MG63 (cell line): Measurements from ENCODE around the gene FOXC1. TPM values are rescaled to one million over a fixed set of nuclear protein-coding genes. Genes with fewer than 3 reads are reported as not detected.

ENCODE experiments used
- DNase-seq: peaks from one replicate; pipeline ENCODE4 v3.0.0-alpha.2; 2020
- H3K27me3 ChIP-seq: fragments of 250-450 bp; sonication (Bioruptor Pico); 2 replicates; pipeline ENCODE4 v1.5.1; 2020; ENCODE audit warnings: mild to moderate bottlenecking, moderate library complexity
- H3K36me3 ChIP-seq: fragments of 250-450 bp; sonication (Bioruptor Pico); 2 replicates; pipeline ENCODE4 v1.5.1; 2020; ENCODE audit warnings: mild to moderate bottlenecking, moderate library complexity
- H3K4me3 ChIP-seq: fragments of 250-450 bp; sonication (Bioruptor Pico); 2 replicates; pipeline ENCODE4 v1.5.1; 2020; ENCODE audit warnings: mild to moderate bottlenecking, moderate library complexity
- H3K9me3 ChIP-seq: fragments of 250-450 bp; sonication (Bioruptor Pico); 2 replicates; pipeline ENCODE4 v1.5.1; 2020; ENCODE audit warnings: mild to moderate bottlenecking, moderate library complexity
- total RNA-seq: library from RNA; depleted of rRNA; stranded (reverse); fragments of >200 nt; shearing (Covaris generic); gene quantifications from 2 replicates; pipeline ENCODE4 v1.2.3, GENCODE V29; 2014; ENCODE audit warnings: low replicate concordance

FOXC1 gene
- total RNA-seq, 1 experiment from 2014 or later = 5.5 TPM

DNA sequence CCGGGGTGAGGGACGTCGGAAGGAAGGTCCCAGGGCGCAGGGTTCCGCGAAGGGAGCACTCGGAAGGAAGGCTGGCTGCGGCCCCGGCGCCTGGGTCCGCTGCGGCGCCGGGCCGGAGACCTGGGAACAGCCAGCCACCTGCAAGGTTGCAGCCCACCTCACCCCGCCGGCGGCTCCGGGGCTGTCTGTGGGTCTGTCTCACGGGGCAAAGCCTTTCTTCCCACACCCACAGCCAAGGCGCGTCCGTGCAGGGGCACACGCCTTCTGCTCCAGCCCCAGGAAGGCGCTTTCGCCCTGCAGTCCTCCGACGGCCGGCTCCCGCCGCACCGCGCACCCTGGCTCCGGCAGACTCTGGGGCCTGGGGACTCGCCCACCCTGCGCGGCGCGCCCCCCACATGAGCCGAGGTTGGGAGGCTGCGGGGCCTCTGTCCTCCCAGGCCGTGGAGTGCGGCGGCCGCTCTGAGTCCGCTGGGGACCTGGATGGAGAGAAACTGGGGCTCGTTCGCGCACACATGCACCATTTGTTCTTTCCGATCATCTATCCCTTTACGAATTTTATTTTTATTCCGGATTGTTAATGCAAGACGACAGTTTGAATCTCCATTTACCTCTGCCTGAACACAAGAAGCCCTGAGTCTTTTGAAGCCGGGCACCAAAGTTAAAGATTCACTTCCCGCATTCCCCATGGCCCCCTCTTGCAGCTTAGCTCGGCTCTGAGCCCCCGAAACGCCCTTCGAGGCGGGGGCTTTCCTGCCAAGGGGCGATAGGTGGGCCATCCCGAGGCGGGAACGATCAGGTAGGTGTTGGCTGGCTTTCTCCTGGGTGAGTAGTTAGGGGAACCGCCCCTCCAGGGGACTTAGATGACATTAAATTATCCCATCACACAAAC lies 4.5 kb upstream of the FOXC1 start:
- H3K4me3 ChIP-seq = no peak overlapping the region
- DNase-seq = no peak
- H3K27me3 ChIP-seq = no peaks in the 10 kb centered on the region
- no peaks in the 10 kb centered on the region for H3K9me3 ChIP-seq
- no peaks in the 10 kb centered on the region for H3K36me3 ChIP-seq

- DNase-seq = no peak
- H3K27me3 ChIP-seq = no peaks in the 10 kb centered on the region
- H3K4me3 ChIP-seq = no peak overlapping the region
- H3K9me3 ChIP-seq = no peaks in the 10 kb centered on the region
- H3K36me3 ChIP-seq = no peaks in the 10 kb centered on the region
These were observed 3.6 kb upstream of the FOXC1 start for GRCh38 chr6:1605893-1606779.

DNA sequence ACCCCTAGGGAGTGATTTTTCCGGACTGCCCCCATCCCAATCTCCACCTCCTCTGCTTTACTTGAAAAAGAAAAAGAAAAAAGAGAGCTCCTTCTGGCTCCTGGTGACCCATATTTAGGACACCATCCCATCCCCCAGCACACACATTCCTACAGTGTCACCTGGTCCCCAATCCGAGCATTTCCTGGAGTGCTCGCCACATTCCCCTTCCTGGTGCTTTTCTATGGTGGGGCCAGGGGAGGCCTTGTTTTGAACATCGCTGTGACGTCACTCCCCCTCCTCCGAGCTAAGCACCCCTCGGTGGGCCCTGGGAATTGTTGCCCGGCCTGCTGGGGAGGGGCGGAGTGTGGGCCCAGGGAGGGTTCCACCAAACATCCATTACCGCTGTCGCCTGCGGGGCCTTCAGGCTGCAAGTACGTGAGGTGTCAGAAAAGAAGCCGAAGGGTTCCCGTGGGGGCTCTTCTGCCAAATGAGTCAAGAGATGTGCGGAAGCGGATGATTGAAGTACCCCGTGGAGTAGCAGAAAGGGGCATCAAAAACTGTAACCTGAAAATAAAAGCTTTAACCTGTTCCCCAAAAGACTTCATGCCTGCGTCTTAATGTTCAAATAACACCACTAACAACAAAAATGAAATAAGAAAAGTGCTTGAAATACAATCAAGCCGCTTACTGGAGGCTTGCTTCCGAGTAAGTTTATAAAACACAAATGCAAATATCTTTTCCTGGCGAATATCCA lies 2.8 kb upstream of the FOXC1 start:
- Histone ChIP-seq H3K36me3 (no peaks in the 10 kb centered on the region), H3K4me3 (no peak overlapping the region), H3K27me3 (no peaks in the 10 kb centered on the region), H3K9me3 (no peaks in the 10 kb centered on the region)
- DNase-seq = no peak

GRCh38 chr6:1607516-1608221 lies 2.0 kb upstream of the FOXC1 start:
- Histone ChIP-seq H3K4me3 (no peak overlapping the region), H3K9me3 (no peaks in the 10 kb centered on the region), H3K27me3 (no peaks in the 10 kb centered on the region), H3K36me3 (peaks cover 2% of the 10 kb centered on the region)
- no peak for DNase-seq

GRCh38 chr6:1608222-1609040 lies 1.3 kb upstream of the FOXC1 start:
- Histone ChIP-seq H3K36me3 (peaks cover 2% of the 10 kb centered on the region), H3K9me3 (no peaks in the 10 kb centered on the region), H3K4me3 (no peak overlapping the region), H3K27me3 (no peaks in the 10 kb centered on the region)
- no peak for DNase-seq

DNA sequence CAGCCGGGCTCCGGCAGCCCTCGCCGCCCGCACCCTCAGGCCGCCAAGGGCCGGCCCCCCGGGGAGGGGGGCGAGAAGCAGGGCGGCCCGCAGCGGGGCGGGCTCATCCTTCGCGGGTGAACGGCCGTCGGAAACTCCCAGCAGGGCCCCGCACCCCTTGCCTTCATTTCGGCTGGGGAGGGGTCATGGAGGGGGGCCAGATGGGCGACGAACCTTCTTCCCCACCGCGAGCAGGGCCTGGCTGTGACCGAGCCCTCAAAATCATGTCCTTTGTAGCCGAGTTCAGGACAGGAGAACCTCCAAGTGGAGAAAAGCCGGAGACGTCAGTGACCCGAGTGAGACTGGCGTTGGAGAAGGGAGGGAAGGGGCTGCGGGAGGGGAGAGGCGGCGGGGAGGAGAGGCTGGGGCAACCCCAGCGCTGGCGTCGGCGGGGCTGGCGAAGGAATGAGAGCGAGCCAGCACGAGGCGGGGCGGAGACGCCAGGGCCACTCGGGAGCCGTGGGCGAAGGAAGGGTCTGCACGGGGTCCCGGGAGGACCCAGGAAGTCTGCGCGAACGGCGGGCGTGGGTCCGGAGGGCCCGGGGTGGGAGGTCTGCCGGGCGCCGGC lies 571 bp upstream of the FOXC1 start:
- peaks cover 2% of the 10 kb centered on the region for H3K36me3 ChIP-seq
- H3K4me3 ChIP-seq = peak overlapping the region; percentile 48
- no peaks in the 10 kb centered on the region for H3K9me3 ChIP-seq
- no peaks in the 10 kb centered on the region for H3K27me3 ChIP-seq
- DNase-seq = peak; percentile 50

DNA sequence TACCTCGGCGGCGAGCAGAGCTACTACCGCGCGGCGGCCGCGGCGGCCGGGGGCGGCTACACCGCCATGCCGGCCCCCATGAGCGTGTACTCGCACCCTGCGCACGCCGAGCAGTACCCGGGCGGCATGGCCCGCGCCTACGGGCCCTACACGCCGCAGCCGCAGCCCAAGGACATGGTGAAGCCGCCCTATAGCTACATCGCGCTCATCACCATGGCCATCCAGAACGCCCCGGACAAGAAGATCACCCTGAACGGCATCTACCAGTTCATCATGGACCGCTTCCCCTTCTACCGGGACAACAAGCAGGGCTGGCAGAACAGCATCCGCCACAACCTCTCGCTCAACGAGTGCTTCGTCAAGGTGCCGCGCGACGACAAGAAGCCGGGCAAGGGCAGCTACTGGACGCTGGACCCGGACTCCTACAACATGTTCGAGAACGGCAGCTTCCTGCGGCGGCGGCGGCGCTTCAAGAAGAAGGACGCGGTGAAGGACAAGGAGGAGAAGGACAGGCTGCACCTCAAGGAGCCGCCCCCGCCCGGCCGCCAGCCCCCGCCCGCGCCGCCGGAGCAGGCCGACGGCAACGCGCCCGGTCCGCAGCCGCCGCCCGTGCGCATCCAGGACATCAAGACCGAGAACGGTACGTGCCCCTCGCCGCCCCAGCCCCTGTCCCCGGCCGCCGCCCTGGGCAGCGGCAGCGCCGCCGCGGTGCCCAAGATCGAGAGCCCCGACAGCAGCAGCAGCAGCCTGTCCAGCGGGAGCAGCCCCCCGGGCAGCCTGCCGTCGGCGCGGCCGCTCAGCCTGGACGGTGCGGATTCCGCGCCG lies 994 bp downstream of the FOXC1 start:
- Histone ChIP-seq H3K27me3 (no peaks in the 10 kb centered on the region), H3K4me3 (peak overlapping the region; percentile 58), H3K9me3 (no peaks in the 10 kb centered on the region), H3K36me3 (peaks cover 2% of the 10 kb centered on the region)
- DNase-seq = peak; percentile 24

DNA sequence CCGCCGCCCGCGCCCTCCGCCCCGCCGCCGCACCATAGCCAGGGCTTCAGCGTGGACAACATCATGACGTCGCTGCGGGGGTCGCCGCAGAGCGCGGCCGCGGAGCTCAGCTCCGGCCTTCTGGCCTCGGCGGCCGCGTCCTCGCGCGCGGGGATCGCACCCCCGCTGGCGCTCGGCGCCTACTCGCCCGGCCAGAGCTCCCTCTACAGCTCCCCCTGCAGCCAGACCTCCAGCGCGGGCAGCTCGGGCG lies 1.5 kb downstream of the FOXC1 start:
- peaks cover 2% of the 10 kb centered on the region for H3K36me3 ChIP-seq
- H3K9me3 ChIP-seq = no peaks in the 10 kb centered on the region
- peak; percentile 51 for DNase-seq
- H3K4me3 ChIP-seq = peak overlapping the region; percentile 58; the same call in 1 of the 2 replicates
- H3K27me3 ChIP-seq = no peaks in the 10 kb centered on the region

- peak overlapping the region; percentile 51 for H3K4me3 ChIP-seq
- H3K27me3 ChIP-seq = no peaks in the 10 kb centered on the region
- no peak for DNase-seq
- no peaks in the 10 kb centered on the region for H3K9me3 ChIP-seq
- peaks cover 2% of the 10 kb centered on the region for H3K36me3 ChIP-seq
These were observed 2.0 kb downstream of the FOXC1 start for GRCh38 chr6:1611572-1612298.

GRCh38 chr6:1612299-1612973 lies 2.7 kb downstream of the FOXC1 start:
- peak overlapping the region; percentile 51 for H3K4me3 ChIP-seq
- peaks cover 2% of the 10 kb centered on the region for H3K36me3 ChIP-seq
- H3K27me3 ChIP-seq = no peaks in the 10 kb centered on the region
- H3K9me3 ChIP-seq = no peaks in the 10 kb centered on the region
- DNase-seq = no peak

- DNase-seq = peak; percentile 63
- Histone ChIP-seq H3K9me3 (no peaks in the 10 kb centered on the region), H3K36me3 (peaks cover 2% of the 10 kb centered on the region), H3K4me3 (peak overlapping the region; percentile 51), H3K27me3 (no peaks in the 10 kb centered on the region)
These were observed 3.2 kb downstream of the FOXC1 start for GRCh38 chr6:1612974-1613306.

- peak overlapping the region; percentile 51 for H3K4me3 ChIP-seq
- no peak for DNase-seq
- H3K9me3 ChIP-seq = no peaks in the 10 kb centered on the region
- H3K27me3 ChIP-seq = no peaks in the 10 kb centered on the region
- peaks cover 2% of the 10 kb centered on the region for H3K36me3 ChIP-seq
These were observed 3.6 kb downstream of the FOXC1 start for GRCh38 chr6:1613346-1613687.

DNA sequence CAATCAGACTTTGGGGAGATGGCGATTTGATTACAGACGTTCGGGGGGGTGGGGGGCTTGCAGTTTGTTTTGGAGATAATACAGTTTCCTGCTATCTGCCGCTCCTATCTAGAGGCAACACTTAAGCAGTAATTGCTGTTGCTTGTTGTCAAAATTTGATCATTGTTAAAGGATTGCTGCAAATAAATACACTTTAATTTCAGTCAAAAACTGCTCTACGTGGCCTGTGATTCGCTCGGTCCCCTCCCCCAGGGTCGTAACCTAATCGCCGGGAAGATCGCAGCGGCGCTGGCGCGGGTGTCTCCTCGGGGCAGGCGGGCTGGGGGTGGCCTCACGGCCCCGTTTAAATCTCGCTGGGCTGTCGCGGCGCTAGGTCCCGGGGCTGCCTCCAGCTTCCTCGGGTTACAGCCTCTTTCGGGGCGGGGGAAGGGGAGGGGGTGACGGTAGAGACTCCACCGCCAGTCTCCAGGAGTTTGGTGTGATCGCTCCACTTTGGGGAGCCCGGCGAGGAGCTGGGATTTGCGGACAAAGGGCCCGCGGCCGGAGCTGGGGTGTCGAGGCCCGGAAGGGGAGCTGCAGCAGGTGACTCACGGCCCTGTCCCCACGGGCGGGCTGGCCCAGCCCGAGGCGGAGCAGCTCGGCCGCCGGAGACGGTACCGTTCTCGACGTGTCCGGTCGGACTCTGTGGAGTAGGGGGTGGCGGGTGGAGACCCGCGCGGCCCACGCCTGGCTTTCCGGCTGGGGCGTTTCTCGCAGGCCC lies 4.2 kb downstream of the FOXC1 start:
- Histone ChIP-seq H3K27me3 (no peaks in the 10 kb centered on the region), H3K4me3 (peak overlapping the region; percentile 51), H3K36me3 (peaks cover 2% of the 10 kb centered on the region), H3K9me3 (no peaks in the 10 kb centered on the region)
- peak; percentile 68 for DNase-seq
